HG02884 (cell line): Measurements from ENCODE around the gene HPS6.
A peak's percentile ranks its signal among the peaks of the same experiment; 100 is the strongest.

Experiments
- ATAC-seq: cut with Tn5 transposase; IDR thresholded peaks from one replicate; pipeline ENCODE4 v1.9.1; 2021; ENCODE audit warnings: mild to moderate bottlenecking, moderate library complexity; ENCODE audit not compliant: unreplicated experiment

HPS6 gene

DNA sequence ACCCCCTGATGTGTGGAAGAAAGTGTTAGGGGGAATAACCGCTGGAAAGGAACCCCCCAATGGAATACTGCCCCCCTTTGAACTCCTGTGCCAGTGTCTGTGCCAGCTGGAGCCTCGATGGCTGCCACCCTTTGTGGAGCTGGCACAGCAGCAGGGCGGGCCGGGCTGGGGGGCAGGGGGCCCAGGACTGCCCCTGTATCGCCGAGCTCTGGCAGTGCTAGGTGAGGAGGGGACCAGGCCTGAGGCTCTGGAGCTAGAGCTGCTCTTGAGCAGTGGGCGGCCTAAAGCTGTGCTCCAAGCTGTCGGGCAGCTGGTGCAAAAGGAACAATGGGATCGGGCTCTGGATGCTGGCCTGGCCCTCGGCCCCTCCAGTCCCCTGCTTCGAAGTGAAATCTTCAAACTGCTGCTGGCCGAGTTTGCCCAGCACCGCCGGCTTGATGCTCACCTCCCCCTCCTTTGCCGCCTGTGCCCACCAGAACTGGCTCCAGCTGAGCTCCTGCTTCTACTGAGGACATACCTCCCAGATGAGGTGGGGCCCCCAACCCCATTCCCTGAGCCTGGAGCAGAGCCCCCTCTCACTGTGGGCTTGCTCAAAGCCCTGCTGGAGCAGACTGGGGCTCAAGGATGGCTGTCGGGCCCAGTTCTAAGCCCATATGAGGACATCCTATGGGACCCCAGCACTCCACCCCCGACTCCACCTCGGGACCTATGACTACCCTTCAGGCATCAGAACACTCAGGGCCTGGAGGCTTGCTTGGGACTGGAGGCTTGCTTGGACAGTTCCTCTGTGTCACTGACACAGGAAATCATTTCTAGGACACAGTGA lies 2.2 kb downstream of the HPS6 start:
- ATAC-seq, result no peak

DNA sequence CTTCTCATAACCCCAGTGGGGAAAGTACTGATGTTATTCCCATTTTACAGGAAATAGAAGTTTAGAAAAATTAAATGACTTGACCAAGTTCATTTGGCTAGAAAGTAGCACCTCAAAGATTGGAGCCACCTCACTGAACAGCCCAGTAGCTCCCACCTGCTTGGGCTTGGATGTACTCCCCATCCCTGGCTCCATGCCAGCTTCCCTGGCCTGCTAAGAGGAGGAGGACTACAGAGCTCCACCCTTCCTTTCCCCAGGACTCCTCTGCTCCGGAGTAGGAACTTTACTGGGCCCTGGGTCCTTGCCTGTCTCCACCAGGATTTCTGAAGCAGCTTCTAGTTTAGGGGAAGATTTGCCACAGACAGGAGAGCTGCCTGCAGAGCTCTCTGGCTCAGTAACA lies 3.1 kb downstream of the HPS6 start:
- ATAC-seq, result no peak

DNA sequence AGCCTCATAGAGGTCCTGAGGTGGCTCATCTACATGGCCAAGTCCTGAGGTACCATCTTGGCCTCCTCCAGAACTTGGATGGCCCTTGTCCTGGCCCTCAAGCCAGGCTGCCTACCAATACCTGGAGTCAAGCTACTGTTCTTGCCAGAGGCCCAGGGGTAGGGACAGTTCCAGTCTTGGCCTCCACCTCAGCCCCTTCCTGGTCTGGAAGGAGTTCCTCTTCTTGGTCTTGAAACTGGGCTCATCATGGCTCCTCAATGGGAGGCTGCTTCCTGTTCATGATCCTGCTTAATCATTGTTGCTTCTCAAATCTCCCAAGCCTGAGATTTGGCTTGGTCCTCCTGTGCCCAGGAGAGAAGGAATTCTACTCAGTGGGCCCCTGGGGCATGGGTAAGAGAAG lies 3.9 kb downstream of the HPS6 start:
- no peak for ATAC-seq

DNA sequence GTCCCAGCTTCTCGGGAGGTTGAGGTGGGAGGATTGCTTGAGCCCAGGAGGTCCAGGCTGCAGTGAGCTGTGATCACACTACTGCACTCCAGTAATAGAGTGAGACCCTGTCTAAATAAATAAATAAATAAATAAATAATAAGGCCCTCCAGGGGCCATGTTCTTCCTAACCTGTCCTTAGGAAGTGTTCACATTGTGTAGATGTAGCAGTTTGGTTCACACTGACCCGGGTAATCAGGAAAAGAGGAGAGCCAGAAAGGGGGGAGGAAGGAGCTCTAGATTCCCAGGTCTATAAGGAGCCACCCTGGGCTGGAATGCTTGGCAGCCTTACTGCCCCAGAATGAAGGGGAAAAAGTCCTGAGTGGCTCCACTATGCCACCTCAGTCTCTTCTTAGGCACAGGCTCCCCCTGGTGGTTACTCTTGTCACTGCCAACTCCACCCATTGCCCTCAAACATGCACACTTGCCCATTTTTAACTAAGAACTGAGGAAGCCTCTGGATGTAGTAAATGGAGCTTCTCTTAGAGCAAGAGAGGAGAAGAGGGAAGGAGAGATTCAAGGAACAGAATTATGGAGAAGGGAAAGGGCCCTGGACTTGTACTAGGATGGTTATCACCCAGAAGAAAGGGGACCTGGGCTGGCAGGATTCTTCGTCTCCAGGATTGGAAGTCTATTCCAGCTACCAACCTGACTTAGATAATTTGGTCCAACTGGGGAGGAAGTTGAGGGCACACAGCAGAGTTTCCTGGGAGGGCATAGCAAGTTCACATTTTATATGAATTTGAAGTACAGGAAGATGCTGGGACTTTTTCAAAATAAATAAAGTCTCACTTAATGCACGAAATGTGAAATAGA lies 7.8 kb downstream of the HPS6 start:
- ATAC-seq, result no peak

DNA sequence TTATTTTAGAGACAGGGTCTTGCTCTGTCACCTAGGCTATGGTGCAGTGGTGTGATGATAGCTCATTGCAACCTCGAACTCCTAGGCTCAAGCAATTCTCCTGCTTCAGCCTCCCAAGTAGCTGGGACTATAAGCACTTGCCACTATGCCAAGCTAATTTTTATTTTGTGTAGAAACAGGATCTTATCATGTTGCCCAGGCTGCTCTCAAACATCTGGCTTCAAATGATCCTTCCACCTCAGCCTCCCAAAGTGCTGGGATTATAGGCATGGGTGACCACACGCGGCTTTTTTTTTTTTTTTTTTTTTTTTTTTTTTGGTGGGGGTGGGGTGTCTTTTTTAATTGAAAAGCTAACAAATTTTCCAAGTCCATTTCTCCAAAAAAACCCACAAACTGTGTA lies 18.4 kb downstream of the HPS6 start:
- no peak for ATAC-seq

DNA sequence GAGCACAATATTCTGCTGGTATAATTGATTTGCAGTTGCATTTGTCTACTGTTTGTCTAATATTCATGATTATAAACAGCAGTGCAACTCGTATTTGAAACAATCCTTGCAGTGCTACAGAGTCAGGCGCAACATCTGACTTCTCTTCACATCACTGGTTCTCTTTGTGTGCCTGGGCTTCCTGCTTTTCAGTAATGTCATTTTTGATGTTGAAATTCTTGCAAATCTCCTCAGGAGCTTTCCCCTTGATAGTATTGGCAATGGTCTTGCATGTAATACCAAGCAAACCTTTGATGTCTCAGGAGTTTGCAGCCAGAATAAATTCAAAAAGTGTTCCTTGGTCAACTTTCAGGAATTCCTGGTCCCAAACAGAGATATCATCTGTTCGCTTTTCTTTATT lies 20.2 kb downstream of the HPS6 start:
- ATAC-seq, result no peak

DNA sequence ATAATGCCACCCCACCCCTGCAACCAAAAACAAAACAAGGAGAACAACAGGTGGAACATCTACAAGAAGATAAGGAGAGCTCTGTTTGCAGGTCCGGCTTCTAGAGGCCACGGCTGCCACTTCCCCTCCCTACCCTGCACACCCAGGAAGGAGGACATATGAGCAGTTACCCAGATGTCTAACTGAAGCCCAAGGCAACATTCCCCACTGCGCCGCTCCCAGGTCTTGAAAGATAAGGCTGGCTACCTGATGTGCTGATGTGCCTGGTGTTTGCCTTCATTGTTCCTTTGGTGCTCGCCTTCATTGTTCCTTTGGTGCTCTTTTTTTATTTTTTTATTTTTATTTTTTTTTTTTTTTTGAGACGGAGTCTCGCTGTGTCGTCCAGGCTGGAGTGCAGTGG lies 21.0 kb downstream of the HPS6 start:
- ATAC-seq, result no peak

DNA sequence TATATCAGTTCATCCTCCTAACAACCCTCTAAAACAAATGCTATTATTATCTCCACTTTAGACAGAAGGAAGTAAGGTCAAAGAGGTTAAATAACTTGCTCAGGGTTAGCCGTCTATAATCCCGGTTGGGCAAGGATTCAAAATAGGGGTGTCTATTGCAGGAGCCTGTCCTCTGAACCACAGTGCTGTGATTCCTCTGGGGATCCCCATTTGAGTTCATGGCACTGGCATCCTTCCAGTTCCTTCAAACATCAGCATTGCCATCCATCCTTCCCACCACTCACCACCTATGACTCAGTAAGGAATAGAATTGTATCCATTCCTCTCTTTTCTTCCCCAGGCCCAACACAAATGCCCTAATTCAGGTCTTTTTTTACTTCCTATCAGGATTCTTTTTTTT lies 25.6 kb downstream of the HPS6 start:
- ATAC-seq, result no peak

DNA sequence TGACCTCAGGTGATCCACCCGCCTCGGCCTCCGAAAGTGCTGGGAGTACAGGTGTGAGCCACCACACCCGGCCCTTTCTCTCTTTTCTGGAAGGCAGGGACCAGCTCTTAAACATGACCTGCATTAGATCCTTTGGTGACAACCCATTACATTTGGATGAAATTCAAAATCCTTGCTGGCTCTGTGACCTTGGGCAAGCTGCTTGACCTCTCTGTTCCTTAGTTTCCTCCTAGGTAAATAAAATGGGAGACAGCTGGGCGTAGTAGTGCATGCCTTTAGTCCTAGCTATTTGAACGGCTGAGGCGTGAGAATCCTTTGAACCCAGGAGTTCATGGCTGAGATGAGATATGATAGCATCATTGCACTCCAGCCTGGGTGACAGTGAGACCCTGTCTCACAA lies 31.3 kb downstream of the HPS6 start:
- no peak for ATAC-seq

DNA sequence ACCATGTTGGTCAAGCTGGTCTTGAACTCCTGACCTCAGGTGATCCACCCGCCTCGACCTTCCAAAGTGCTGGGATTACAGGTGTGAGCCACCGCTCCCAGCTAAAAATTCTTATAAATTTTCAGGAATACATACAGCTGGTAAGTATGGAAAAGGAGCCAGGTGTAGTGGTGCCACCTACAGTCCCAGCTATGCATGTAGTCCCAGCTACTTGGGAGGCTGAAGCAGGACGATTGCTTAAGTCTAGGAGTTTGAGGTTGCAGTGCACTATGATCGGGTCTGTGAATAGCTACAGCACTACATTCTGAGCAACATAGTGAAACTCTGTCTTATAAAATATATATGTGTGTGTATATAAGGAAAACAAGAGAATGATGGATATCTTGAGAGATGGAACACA lies 36.0 kb downstream of the HPS6 start:
- ATAC-seq, result no peak

DNA sequence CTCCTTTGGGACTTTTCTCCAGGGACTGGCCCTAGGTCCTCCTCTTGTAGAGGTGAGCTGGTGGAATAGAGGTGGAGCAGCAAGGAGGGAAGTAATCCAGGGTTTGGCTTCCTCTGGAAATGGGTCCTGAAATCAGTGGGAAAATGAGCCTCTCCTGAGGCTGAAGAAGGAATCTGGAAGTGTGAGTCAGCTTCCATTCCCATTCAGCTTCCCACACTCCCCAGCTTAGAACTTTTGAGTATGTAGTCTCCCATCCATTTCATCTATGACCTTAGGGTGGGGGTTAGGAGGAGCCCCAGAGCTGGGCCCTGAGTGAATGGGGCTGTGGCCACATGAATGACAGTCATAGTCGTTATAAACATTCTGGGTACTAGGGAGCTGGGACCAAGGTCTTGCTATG lies 37.3 kb downstream of the HPS6 start:
- ATAC-seq, result no peak

DNA sequence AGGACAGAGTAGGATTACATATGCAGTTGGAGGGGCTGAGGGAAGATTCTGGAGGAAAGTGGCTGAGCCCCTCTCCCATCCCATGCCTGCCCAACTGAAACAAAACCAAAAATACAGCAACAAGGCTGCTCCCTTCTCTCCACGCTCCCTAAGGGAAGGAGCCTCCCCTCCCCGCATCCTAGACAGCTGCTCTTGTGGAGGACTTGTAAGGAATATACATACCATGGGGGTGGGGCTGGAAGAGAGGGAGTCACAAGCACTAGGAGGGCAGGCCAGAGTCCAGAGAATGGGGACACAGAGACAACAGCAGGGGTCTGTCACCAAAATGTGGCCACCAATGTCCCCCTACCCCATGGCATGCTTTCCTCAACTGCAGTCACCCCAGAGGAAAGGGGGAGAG lies 41.8 kb downstream of the HPS6 start:
- no peak for ATAC-seq

DNA sequence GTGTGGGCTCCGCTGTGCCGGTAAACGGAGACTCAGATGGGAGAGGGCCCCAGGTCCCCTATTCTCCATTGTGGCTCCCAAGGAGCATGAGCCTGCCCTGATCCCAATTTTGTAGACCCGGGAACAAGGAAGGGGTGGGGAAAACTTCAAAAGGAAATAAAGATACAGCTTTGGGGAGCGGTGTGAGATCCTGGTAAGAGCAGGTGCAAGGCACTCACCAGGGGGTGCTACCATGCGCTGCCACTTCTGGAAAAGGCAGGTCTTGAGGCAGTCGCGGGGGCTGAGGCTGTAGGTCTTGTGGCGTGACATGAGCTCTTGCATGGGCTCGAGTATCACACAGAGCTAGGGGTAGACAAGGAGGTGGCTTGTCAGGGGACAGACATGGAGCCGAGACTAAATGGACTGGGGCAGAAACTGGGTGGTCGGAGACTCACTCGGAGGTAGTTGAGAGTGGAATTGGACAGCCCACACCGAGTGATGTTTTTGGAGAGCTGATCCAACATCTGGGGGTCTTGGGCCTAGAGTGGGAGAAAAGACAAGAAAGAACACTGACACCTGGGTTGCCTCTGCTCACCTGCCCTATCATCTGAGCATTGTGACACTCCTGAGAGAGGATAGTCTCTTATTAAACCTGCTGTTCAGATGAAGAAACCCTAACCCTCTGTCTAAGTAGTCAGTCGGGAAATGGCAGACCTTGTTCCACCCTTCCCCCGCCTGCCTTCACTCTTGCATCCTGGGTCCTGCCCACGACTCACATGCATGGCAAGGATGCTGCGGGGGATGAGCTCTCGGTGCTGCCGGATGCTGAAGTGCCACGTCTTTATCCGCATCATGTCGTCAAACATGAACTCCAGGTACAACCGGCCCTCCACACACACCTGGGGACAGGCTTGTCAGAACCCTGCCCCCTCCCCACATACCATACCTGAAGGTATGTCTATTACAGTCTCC lies 44.3 kb downstream of the HPS6 start:
- no peak for ATAC-seq

DNA sequence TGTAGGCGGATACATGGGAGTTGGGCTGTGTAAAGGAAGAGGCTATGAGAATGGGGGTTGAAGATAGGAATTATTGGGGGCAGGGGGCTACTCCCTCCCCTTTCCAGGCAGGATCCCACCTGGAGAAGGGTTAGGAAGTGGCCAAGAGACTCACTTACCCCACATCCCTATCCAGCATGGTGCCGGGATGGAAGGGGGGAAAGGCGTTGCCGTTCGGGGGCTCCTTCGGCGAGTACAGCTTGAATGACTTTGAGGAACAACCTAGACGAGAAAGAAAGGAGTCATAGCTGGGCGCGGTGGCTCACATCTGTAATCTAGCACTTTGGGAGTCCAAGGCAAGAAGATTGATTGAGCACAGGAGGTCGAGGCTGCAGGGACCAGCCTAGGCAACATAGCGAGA lies 46.1 kb downstream of the HPS6 start:
- ATAC-seq, result no peak

DNA sequence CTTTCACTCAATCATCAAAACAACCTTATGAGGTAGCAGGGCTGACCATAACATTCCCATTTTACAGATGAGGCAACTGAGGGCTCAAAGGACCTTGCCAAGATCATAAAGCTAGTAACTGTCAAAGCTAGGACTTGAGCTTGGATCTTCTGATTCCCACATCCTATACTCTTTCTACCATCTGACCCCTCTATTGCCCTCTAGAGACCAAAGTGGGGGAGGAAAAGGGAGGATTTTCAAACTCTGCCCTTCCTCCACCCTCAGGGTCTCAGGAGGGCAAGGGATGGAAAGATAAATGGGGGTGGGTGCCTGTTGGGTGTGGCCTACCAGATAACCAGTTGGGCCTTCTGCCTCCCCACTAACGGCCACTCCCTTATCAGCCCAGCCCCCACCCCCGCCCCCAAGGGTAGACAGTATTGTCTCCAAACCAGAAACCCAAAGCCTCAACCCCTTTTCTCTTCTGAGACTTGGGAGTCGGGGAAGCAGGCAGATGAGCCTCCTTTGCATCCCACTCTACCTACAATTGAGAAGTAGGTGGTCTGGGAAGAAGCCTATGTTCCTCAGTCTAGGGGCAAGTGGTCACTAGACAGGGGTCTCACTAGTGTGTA lies 47.2 kb downstream of the HPS6 start:
- no peak for ATAC-seq

DNA sequence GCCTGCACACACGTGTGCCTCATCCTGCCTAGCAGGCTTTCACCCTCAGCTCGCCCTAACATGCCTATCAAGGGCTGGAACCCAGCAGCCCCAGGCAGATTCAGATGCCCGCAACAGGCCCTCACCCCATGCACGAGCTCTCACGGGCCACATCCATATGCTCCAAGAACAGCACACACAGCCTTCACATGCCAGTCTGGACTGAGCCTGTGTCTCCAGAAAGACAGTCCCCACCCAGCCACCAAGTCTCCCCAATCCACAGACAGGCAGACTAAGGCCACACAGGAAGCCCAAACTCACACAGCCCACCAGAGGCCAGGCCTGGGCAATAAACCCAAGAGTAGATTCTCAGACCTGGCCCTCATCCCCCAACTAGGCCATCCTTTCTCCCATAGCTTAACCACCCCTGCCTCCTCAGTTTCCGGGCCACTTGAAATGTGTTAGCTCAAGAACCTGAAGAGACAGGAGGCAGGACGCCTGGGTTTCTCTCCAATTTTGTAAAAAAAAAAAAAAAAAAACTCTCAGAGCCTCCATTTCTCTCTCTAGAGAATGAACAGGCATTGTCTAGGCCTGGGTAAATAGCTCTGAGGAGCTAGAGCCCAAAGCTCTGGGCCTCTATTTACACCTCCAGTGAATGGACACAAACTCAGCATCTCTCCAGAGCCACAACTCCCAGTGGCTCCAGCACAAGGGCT lies 48.3 kb downstream of the HPS6 start:
- no peak for ATAC-seq

DNA sequence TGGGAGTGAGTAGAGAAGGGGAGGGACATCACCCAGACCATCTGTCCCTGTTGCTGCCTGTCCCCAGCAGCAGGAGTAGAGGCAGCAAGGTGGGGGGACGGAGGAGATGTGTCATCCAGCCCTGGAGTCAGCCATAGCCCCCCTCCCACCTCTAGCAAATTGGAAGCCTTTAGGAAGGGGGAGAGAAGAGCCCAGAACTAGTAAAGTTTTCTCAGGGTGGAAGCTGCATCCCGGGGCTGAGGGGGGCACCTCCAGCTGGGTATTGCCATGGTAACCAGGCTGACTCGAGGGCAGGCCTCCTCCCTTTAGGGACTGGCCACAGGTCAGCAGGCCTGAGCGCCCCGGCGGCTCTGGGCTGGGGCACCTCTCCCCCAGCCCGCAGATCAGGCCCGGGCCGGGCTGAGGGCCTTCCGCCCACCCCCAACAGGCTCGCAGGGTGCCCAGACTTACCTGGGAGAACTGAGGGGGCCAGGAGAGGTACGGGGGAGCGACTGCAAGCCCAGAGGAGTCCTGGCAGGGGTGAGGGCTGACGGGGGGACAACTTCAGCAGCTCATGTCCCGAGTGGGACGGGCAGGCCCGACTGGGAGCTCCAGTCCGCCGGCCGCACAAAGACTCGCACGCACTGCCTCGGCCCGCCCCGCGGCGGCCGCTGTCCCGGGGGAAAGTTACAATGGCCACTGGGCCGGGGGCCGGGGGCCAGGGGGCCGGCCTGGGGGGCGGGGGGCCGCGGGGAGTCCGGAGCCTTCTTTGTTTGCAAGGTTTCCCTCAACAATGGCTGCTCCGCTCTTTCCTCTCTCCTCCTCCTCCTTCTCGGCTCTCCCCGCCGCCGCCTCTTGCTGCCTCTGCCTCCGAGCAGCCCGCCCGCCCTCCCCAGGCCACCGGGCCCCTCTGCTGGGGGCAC lies 49.1 kb downstream of the HPS6 start:
- ATAC-seq, result peak; percentile 11

DNA sequence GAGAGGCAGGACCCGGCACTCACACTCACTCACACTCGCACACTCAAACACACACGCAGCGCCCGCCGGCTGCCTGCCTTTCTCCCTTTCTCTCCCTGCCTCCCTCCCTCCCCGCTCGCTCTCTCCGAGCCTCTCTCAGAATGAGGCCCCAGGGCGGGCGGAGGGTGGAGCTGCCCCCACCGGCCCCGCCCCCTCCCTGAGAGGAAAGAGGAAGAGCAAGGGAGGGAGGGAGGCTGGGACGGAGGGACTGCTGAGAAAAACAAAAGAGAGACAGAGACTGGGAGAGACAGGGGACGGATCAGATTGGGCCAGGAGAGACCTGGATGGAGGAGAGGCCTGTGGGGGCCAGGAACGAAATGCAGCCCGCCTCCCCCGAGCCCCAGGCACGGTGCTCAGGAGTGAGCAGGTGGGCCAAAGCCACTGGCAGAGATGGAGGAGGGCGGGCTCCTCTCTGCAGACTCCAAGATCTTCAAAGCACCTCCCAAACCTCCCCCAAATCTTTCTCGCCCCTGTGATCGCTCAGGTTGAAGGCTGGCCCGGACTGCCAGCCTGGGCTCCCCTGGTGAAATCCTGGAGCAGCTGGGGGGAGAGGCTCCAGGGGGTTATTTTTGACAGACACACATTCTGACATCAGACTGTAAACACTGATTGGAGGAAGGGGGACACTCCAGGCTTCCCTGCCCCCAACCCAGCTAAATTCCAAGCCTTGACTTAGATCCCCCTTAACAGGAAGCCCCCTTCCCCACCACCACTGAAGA lies 49.9 kb downstream of the HPS6 start:
- ATAC-seq, result peak; percentile 59
